HepG2 (cell line): ENCODE measurements around the gene GPR55. TPM values are rescaled to one million over a fixed set of nuclear protein-coding genes. Genes with fewer than 3 reads are reported as not detected.

ENCODE experiments used
- ATAC-seq: fragments of 200-7000 bp; cut with Tn5 transposase; 3 replicates; pipeline ENCODE4 v1.9.1; 2020; ENCODE audit warnings: mild to moderate bottlenecking, moderate library complexity
- BruUV-seq: library from RNA; stranded (reverse); fragments of 400-500 nt; replicated peaks from 2 replicates; lab custom pipeline; 2021; lab: Mats Ljungman, UMichigan
- CTCF ChIA-PET: fragments of 300-600 bp; formaldehyde crosslinking; extraction: SDS; loops from one replicate; lab custom pipeline; 2021; ENCODE audit warnings: low total read pairs, inconsistent platforms, low intra/inter-chr PET ratio; lab: Yijun Ruan, JAX
- POLR2A ChIA-PET: fragments of 350-600 bp; sonication (Branson Sonifier 250); formaldehyde crosslinking; loops from one replicate; lab custom pipeline; 2020; ENCODE audit warnings: antibody characterized with exemption, inconsistent platforms; lab: Yijun Ruan, JAX
- DNase-seq: peaks from one replicate; pipeline ENCODE4 v3.0.0-alpha.2; 2015; ENCODE audit warnings: low spot score
- FAIRE-seq: peaks from 3 replicates; lab custom pipeline; 2011; peaks lifted over from hg19 to GRCh38; lab: Jason Lieb, UNC
- H2AFZ ChIP-seq: one replicate; pipeline ENCODE4 v1.6.1; 2011; ENCODE audit warnings: low read length, inconsistent platforms
- H3K27ac ChIP-seq: fragments of 300-600 bp; 3 replicates; pipeline ENCODE4 v1.8.0; 2011; ENCODE audit warnings: mixed run types, mild to moderate bottlenecking, mixed read lengths, low read length, inconsistent platforms; ENCODE audit not compliant: insufficient read depth; ENCODE audit errors: extremely low read length
- H3K27me3 ChIP-seq, 2 experiments: fragments of 200-600 bp in 1 of 2; 2 replicates in 1 of 2; 3 replicates in 1 of 2; pipeline versions ENCODE4 v1.6.0 to v1.8.0; 2011; ENCODE audit warnings: low read length in 2 of 2, mild to moderate bottlenecking in 2 of 2, moderate library complexity in 2 of 2, inconsistent platforms in 1 of 2; ENCODE audit not compliant: insufficient read depth in 2 of 2, control insufficient read depth in 1 of 2
- H3K36me3 ChIP-seq, 2 experiments: fragments of 200-600 bp in 1 of 2; replicated peaks in 1 of 2; 2 replicates in 1 of 2; 3 replicates in 1 of 2; pipeline versions ENCODE4 v1.5.1 to v1.8.0; 2011; ENCODE audit warnings: low read length in 2 of 2, inconsistent platforms in 1 of 2; ENCODE audit not compliant: insufficient read depth in 2 of 2, control insufficient read depth in 1 of 2
- H3K4me1 ChIP-seq: 2 replicates; pipeline ENCODE4 v1.5.1; 2012; ENCODE audit warnings: low read length, inconsistent platforms; ENCODE audit not compliant: insufficient read depth
- H3K4me2 ChIP-seq: 2 replicates; pipeline ENCODE4 v1.6.0; 2011; ENCODE audit warnings: low read depth, low read length, inconsistent platforms
- H3K4me3 ChIP-seq, 3 experiments: fragments of 200-600 bp in 1 of 3; sonication (generic), shearing (Covaris generic) in 1 of 3; replicated peaks in 1 of 3; 2 replicates each; pipeline ENCODE4 v1.5.1; 2011 to 2016; ENCODE audit warnings: low read length in 3 of 3, inconsistent platforms in 2 of 3, low read depth in 2 of 3, mild to moderate bottlenecking in 2 of 3, control low read depth in 1 of 3, mixed read lengths in 1 of 3; ENCODE audit not compliant: insufficient read depth in 1 of 3
- H3K79me2 ChIP-seq: one replicate; pipeline ENCODE4 v1.6.1; 2011; ENCODE audit warnings: low read length, inconsistent platforms; ENCODE audit not compliant: insufficient read depth
- H3K9ac ChIP-seq: 2 replicates; pipeline ENCODE4 v1.6.0; 2011; ENCODE audit warnings: mild to moderate bottlenecking, low read depth, low read length, inconsistent platforms; ENCODE audit not compliant: insufficient read depth
- H3K9me3 ChIP-seq: 2 replicates; pipeline ENCODE4 v1.5.1; 2012; ENCODE audit warnings: mild to moderate bottlenecking, low read length
- H4K20me1 ChIP-seq: 2 replicates; pipeline ENCODE4 v1.6.0; 2011; ENCODE audit warnings: inconsistent platforms, mild to moderate bottlenecking, low read length, moderate library complexity; ENCODE audit not compliant: insufficient read depth
- HHEX ChIP-seq: IDR thresholded peaks from 2 replicates; pipeline ENCODE4 v1.6.1; 2016; ENCODE audit warnings: control low read depth
- IKZF5 ChIP-seq: IDR thresholded peaks from 2 replicates; pipeline ENCODE4 v1.6.1; 2018; ENCODE audit warnings: missing genetic modification reagents, mild to moderate bottlenecking, missing compliant biosample characterization
- ISX ChIP-seq: sonication (generic); formaldehyde crosslinking; conservative IDR thresholded peaks from 2 replicates; pipeline ENCODE4 v1.5.0; 2020; ENCODE audit warnings: missing genetic modification reagents
- MED8 ChIP-seq: sonication (generic); formaldehyde crosslinking; IDR thresholded peaks from 2 replicates; pipeline ENCODE4 v1.8.1; 2023; ENCODE audit warnings: mild to moderate bottlenecking, missing genetic modification reagents; ENCODE audit not compliant: insufficient replicate concordance
- ZBTB40 ChIP-seq, 2 experiments: fragments of 450-650 bp in 1 of 2; sonication (generic) in 1 of 2; formaldehyde crosslinking in 1 of 2; IDR thresholded peaks; 2 replicates each; pipeline versions ENCODE4 v1.6.1 to v1.8.0; 2016 to 2022; ENCODE audit warnings: antibody characterized with exemption in 1 of 2, mild to moderate bottlenecking in 1 of 2, missing genetic modification reagents in 1 of 2
- ZNF563 ChIP-seq: sonication (generic); formaldehyde crosslinking; IDR thresholded peaks from 2 replicates; pipeline ENCODE4 v1.8.0; 2022; ENCODE audit warnings: mild to moderate bottlenecking, moderate library complexity, missing genetic modification reagents
- ZNF883 ChIP-seq: sonication (generic); formaldehyde crosslinking; IDR thresholded peaks from 2 replicates; pipeline ENCODE4 v1.5.1; 2020; ENCODE audit warnings: mild to moderate bottlenecking, missing genetic modification reagents; ENCODE audit errors: not compliant biosample characterization
- WGBS: methylation state at CpG from one replicate; pipeline ENCODE4 v1.1.6; 2017; ENCODE audit warnings: low lambda C conversion rate; 5-methylcytosine and 5-hydroxymethylcytosine counted together
- in situ Hi-C: cut with HindIII; loops from 2 replicates; pipeline ENCODE4 v1.10.0; 2017; ENCODE audit warnings: low pct_unique_long_range_greater_than_20kb; ENCODE audit not compliant: extremely low pct_ligation_motif_present
- intact Hi-C: fragments of 100-400 bp; cut with micrococcal nuclease; formaldehyde crosslinking; loops from one replicate; pipeline ENCODE4 v1.10.0; 2022; ENCODE audit not compliant: unreplicated experiment
- polyA plus RNA-seq, 8 experiments: library from polyadenylated mRNA; depleted of rRNA in 3 of 8; stranded (reverse) in 7 of 8; unstranded in 1 of 8; fragments of >200 nt; fragmentation: Illumina TruSeq in 4 of 8; extraction: Trizol in 4 of 8; gene quantifications; 2 replicates each; pipeline versions ENCODE4 v1.2.1 to v1.2.3, GENCODE V29; 2011 to 2016; ENCODE audit warnings: low read depth in 4 of 8, missing spikeins in 1 of 8, mixed read lengths in 1 of 8; ENCODE audit not compliant: insufficient read depth in 1 of 8
- total RNA-seq, 5 experiments: library from RNA; depleted of rRNA; stranded (reverse); fragments of >200 nt; fragmentation: Illumina TruSeq; extraction: Trizol; gene quantifications; 2 replicates each; pipeline ENCODE4 v1.2.3, GENCODE V29; 2016; ENCODE audit warnings: low read depth in 1 of 5
- TF ChIP-seq, protein P1 (sequence below): sonication (generic); formaldehyde crosslinking; IDR thresholded peaks from 2 replicates; pipeline ENCODE4 v1.5.1; 2020; ENCODE audit warnings: missing genetic modification reagents, mild to moderate bottlenecking, borderline replicate concordance

GPR55 gene
- total and polyA plus RNA-seq, 2 of the 13 experiments (the other 11 are each of a cell fraction or from before 2014, with no cell fraction given) = not detected

GRCh38 chr2:230899786-230900185, 25.3 kb downstream of the GPR55 start (continued):
- TF ChIP-seq ISX (CRISPR knock-in tag) (no peak), ZNF883 (no peak)

GRCh38 chr2:230899287-230899686, 25.8 kb downstream of the GPR55 start:
- BruUV-seq = no TSS peak
- intact Hi-C loops (no loop called here), in situ Hi-C loops (no loop called here)
- FAIRE-seq (no peak), DNase-seq (no peak), ATAC-seq (no peak; the same call in 2 of the 3 replicates)
- 14% methylated on average over 4 of the region's 5 CpGs for WGBS
- no peak overlapping the region for H3K27ac ChIP-seq
- peaks cover 2 to 60% of the 10 kb centered on the region in 2 experiments for H3K27me3 ChIP-seq
- no peaks in the 10 kb centered on the region for H3K4me1 ChIP-seq
- H3K9me3 ChIP-seq = no peaks in the 10 kb centered on the region
- ChIA-PET CTCF (no interaction called here), POLR2A (no interaction called here)
- H2AFZ ChIP-seq = no peak overlapping the region
- H3K4me3 ChIP-seq = no peak overlapping the region
- H3K79me2 ChIP-seq = no peaks in the 10 kb centered on the region
- no peaks in the 10 kb centered on the region for H3K36me3 ChIP-seq
- no peak overlapping the region for H3K4me2 ChIP-seq
- H3K9ac ChIP-seq = no peak overlapping the region
- no peaks in the 10 kb centered on the region for H4K20me1 ChIP-seq
- no peak for TF ChIP-seq HHEX (CRISPR knock-in tag)
- TF ChIP-seq IKZF5 (CRISPR knock-in tag) = no peak
- no peak for TF ChIP-seq MED8
- no peak for TF ChIP-seq ZNF563
- TF ChIP-seq ZBTB40 (IDR thresholded peaks at IDR 0.05) = no peak
- no peak for TF ChIP-seq ZBTB40 (CRISPR knock-in tag; IDR thresholded peaks at IDR 0.05)
- TF ChIP-seq, protein P1, sequence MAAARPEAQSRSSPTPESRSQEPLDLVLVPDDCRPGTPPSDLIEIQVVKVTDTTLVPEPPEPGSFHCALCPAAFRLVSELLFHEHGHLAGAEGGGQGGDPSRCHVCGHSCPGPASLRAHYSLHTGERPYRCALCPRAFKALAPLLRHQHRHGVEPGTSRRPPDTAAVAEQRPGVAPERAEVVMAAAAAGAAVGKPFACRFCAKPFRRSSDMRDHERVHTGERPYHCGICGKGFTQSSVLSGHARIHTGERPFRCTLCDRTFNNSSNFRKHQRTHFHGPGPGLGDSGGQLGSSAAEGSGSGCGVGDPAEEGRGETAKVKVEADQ = no peak
